SK-N-SH treated with all-trans-retinoic acid at 6 μM for 48 hours (cell line): ENCODE results near the gene ALDH4A1.

Experiments
- ARNTL ChIP-seq: fragments of 450-650 bp; formaldehyde crosslinking; IDR thresholded peaks from 2 replicates; pipeline ENCODE4 v1.5.0; 2020; ENCODE audit warnings: low read depth, mild to moderate bottlenecking, moderate library complexity, borderline replicate concordance
- ISL1 ChIP-seq: fragments of 250-450 bp; sonication (Bioruptor Pico); IDR thresholded peaks from 2 replicates; pipeline ENCODE4 v2.1.2; 2022; ENCODE audit warnings: mild to moderate bottlenecking, moderate library complexity
- PATZ1 ChIP-seq: fragments of 250-450 bp; sonication (Bioruptor Pico); IDR thresholded peaks from 2 replicates; pipeline ENCODE4 v1.8.0; 2020; ENCODE audit warnings: mild to moderate bottlenecking, moderate library complexity, borderline replicate concordance
- PPARA ChIP-seq: fragments of 250-450 bp; sonication (Bioruptor Pico); IDR thresholded peaks from 2 replicates; pipeline ENCODE4 v1.5.0; 2020; ENCODE audit warnings: mild to moderate bottlenecking, borderline replicate concordance
- RARB ChIP-seq: fragments of 250-450 bp; sonication (Bioruptor Pico); IDR thresholded peaks from 2 replicates; pipeline ENCODE4 v1.8.0; 2021; ENCODE audit warnings: mild to moderate bottlenecking, moderate library complexity
- SNAI2 ChIP-seq: fragments of 250-450 bp; sonication (Bioruptor Pico); IDR thresholded peaks from 2 replicates; pipeline ENCODE4 v1.5.0; 2020; ENCODE audit warnings: mild to moderate bottlenecking, moderate library complexity
- ZC3H10 ChIP-seq: fragments of 250-450 bp; sonication (Bioruptor Pico); IDR thresholded peaks from 2 replicates; pipeline ENCODE4 v1.5.1; 2021; ENCODE audit warnings: mild to moderate bottlenecking, moderate library complexity
- ZFP3 ChIP-seq: fragments of 250-450 bp; sonication (Bioruptor Pico); IDR thresholded peaks from 2 replicates; pipeline ENCODE4 v1.5.0; 2020; ENCODE audit warnings: mild to moderate bottlenecking, moderate library complexity
- ZNF8 ChIP-seq: fragments of 450-650 bp; formaldehyde crosslinking; IDR thresholded peaks from 2 replicates; pipeline ENCODE4 v1.5.0; 2020; ENCODE audit warnings: mild to moderate bottlenecking, moderate library complexity

GRCh38 chr1:18939398-18940302 is 37.3 kb upstream of the ALDH4A1 start:
- no peak for TF ChIP-seq PPARA (CRISPR knock-in tag)
- no peak for TF ChIP-seq ARNTL (CRISPR knock-in tag)
- no peak for TF ChIP-seq ZFP3 (CRISPR knock-in tag)
- TF ChIP-seq PATZ1: no peak
- TF ChIP-seq ISL1 (CRISPR knock-in tag): no peak
- TF ChIP-seq ZC3H10 (CRISPR knock-in tag): no peak
- TF ChIP-seq ZNF8 (CRISPR knock-in tag): no peak
- TF ChIP-seq RARB: no peak
- no peak for TF ChIP-seq SNAI2 (CRISPR knock-in tag)
